Neural progenitor cell (in vitro differentiated cells): Measurements from ENCODE around the gene OR6A2. TPM values are rescaled to one million over a fixed set of nuclear protein-coding genes. Genes with fewer than 3 reads are reported as not detected.

Source experiments
- DNase-seq: peaks from one replicate; pipeline ENCODE4 v3.0.0-alpha.2; 2016; ENCODE audit warnings: low spot score
- H2AFZ ChIP-seq: fragments of 200-600 bp; sonication (generic); replicated peaks from 2 replicates; pipeline ENCODE4 v1.6.1; 2016; ENCODE audit warnings: antibody characterized with exemption
- H3F3A ChIP-seq: fragments of 200-600 bp; sonication (generic); 2 replicates; pipeline ENCODE4 v1.6.1; 2016; ENCODE audit warnings: antibody characterized with exemption, low read depth
- H3K27ac ChIP-seq: fragments of 200-600 bp; sonication (generic); 2 replicates; pipeline ENCODE4 v1.5.1; 2016; ENCODE audit warnings: mild to moderate bottlenecking
- H3K27me3 ChIP-seq: fragments of 200-600 bp; sonication (generic); 2 replicates; pipeline ENCODE4 v1.6.1; 2016; ENCODE audit warnings: mild to moderate bottlenecking, moderate library complexity
- H3K36me3 ChIP-seq: fragments of 200-600 bp; sonication (generic); 2 replicates; pipeline ENCODE4 v1.5.1; 2016
- H3K4me1 ChIP-seq: fragments of 200-600 bp; sonication (generic); 2 replicates; pipeline ENCODE4 v1.6.1; 2016; ENCODE audit warnings: mixed run types
- H3K4me2 ChIP-seq: fragments of 200-600 bp; sonication (generic); 2 replicates; pipeline ENCODE4 v1.6.1; 2016
- H3K4me3 ChIP-seq: fragments of 200-600 bp; sonication (generic); 2 replicates; pipeline ENCODE4 v1.5.1; 2016
- H3K79me2 ChIP-seq: fragments of 200-600 bp; sonication (generic); 2 replicates; pipeline ENCODE4 v1.6.1; 2016; ENCODE audit warnings: low read depth
- H3K9ac ChIP-seq: fragments of 200-600 bp; sonication (generic); 2 replicates; pipeline ENCODE4 v1.6.1; 2016
- H3K9me3 ChIP-seq: fragments of 200-600 bp; sonication (generic); 2 replicates; pipeline ENCODE4 v1.5.1; 2016; ENCODE audit warnings: low read depth
- H4K20me1 ChIP-seq: fragments of 200-600 bp; sonication (generic); 2 replicates; pipeline ENCODE4 v1.6.1; 2016; ENCODE audit warnings: low read depth
- H3K27ac Mint-ChIP-seq: 3 replicates; pipeline ENCODE4 v1.8.0; 2021; ENCODE audit warnings: mixed read lengths
- H3K27me3 Mint-ChIP-seq: 2 replicates; pipeline ENCODE4 v1.8.0; 2022; ENCODE audit warnings: low read depth, mild to moderate bottlenecking, inconsistent platforms, moderate library complexity, mixed read lengths; ENCODE audit not compliant: insufficient read depth
- H3K36me3 Mint-ChIP-seq: 3 replicates; pipeline ENCODE4 v1.8.0; 2021; ENCODE audit warnings: mixed read lengths
- H3K4me1 Mint-ChIP-seq: 3 replicates; pipeline ENCODE4 v1.8.0; 2021; ENCODE audit warnings: mixed read lengths
- H3K4me3 Mint-ChIP-seq: 3 replicates; pipeline ENCODE4 v1.8.0; 2021; ENCODE audit warnings: mild to moderate bottlenecking, moderate library complexity, mixed read lengths
- H3K9me3 Mint-ChIP-seq: 3 replicates; pipeline ENCODE4 v1.8.0; 2020; ENCODE audit warnings: mixed read lengths
- EZH2 ChIP-seq: fragments of 200-600 bp; sonication (generic); IDR thresholded peaks from 2 replicates; pipeline ENCODE4 v1.6.1; 2017; ENCODE audit warnings: antibody characterized with exemption, mild to moderate bottlenecking, moderate library complexity
- EZH2phosphoT487 ChIP-seq: fragments of 200-600 bp; sonication (generic); IDR thresholded peaks from 2 replicates; pipeline ENCODE4 v1.6.1; 2017; ENCODE audit warnings: antibody characterized with exemption
- total RNA-seq: library from RNA; depleted of rRNA; stranded (reverse); fragments of >200 nt; gene quantifications from 2 replicates; pipeline ENCODE4 v1.2.3, GENCODE V29; 2015; ENCODE audit warnings: low replicate concordance
- TF ChIP-seq, protein P1 (sequence below): fragments of 200-600 bp; sonication (generic); IDR thresholded peaks from 2 replicates; pipeline ENCODE4 v1.5.1; 2017; ENCODE audit warnings: antibody characterized with exemption, mild to moderate bottlenecking

OR6A2 gene
- total RNA-seq, 1 donor from 2014 or later: 0.36 TPM

DNA sequence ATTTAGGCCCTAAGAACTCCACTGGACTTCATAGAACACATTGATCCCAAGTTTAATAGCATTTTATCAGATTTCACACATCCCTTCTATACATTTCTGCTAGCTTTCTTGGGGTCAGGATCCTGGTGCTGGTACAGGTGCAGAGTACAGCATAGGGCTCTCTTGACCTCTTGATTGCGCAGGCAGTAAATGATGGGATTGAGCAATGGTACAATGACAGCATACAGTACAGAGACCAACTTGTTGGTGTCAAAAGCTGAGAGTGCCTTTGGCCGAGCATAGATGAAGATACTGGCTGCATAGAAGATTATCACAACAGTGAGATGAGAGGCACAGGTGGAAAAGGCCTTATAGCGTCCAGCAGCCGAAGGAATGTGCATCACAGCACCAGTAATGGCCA lies 4.8 kb downstream of the OR6A2 start:
- no peak overlapping the region for H3K4me3 ChIP-seq
- H3K27me3 Mint-ChIP-seq: peaks cover 2% of the 10 kb centered on the region
- H4K20me1 ChIP-seq: no peaks in the 10 kb centered on the region
- no peak overlapping the region for H3K27ac ChIP-seq
- H3K4me2 ChIP-seq: no peak overlapping the region
- no peaks in the 10 kb centered on the region for H3K27me3 ChIP-seq
- no peak overlapping the region for H2AFZ ChIP-seq
- H3K4me1 Mint-ChIP-seq: no peaks in the 10 kb centered on the region
- no peaks in the 10 kb centered on the region for H3F3A ChIP-seq
- H3K4me1 ChIP-seq: no peaks in the 10 kb centered on the region
- TF ChIP-seq EZH2 (no peak), EZH2phosphoT487 (no peak)
- TF ChIP-seq, protein P1, sequence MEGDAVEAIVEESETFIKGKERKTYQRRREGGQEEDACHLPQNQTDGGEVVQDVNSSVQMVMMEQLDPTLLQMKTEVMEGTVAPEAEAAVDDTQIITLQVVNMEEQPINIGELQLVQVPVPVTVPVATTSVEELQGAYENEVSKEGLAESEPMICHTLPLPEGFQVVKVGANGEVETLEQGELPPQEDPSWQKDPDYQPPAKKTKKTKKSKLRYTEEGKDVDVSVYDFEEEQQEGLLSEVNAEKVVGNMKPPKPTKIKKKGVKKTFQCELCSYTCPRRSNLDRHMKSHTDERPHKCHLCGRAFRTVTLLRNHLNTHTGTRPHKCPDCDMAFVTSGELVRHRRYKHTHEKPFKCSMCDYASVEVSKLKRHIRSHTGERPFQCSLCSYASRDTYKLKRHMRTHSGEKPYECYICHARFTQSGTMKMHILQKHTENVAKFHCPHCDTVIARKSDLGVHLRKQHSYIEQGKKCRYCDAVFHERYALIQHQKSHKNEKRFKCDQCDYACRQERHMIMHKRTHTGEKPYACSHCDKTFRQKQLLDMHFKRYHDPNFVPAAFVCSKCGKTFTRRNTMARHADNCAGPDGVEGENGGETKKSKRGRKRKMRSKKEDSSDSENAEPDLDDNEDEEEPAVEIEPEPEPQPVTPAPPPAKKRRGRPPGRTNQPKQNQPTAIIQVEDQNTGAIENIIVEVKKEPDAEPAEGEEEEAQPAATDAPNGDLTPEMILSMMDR: no peak
- no peak overlapping the region for H3K27ac Mint-ChIP-seq
- no peaks in the 10 kb centered on the region for H3K9me3 ChIP-seq
- H3K79me2 ChIP-seq: no peaks in the 10 kb centered on the region
- no peaks in the 10 kb centered on the region for H3K36me3 ChIP-seq
- no peak overlapping the region for H3K4me3 Mint-ChIP-seq
- H3K9me3 Mint-ChIP-seq: no peaks in the 10 kb centered on the region
- no peak for DNase-seq
- H3K9ac ChIP-seq: no peak overlapping the region
- no peaks in the 10 kb centered on the region for H3K36me3 Mint-ChIP-seq

DNA sequence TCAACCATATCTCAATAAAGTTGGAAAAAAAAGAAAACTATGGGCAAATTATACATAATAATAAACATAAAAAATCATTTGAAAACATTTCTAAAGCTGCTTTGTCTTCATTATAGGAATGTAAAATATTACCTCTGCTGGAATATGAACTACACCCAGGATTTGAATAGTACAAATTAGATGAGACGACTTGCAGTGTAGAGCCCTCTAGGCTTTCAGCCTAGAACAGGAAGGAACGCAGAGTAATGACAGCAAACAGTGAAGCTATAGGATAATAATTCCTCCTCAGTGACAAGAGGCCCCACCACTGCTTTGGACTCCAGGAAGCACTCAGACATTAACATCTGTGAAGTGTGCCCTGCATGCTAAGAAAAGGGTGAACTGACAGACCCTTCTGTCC lies 8.9 kb downstream of the OR6A2 start:
- H2AFZ ChIP-seq: no peak overlapping the region
- H3K4me2 ChIP-seq: no peak overlapping the region
- no peaks in the 10 kb centered on the region for H3K4me1 ChIP-seq
- Mint-ChIP-seq H3K4me3 (no peak overlapping the region), H3K4me1 (no peaks in the 10 kb centered on the region), H3K36me3 (no peaks in the 10 kb centered on the region), H3K27me3 (peaks cover 3% of the 10 kb centered on the region), H3K27ac (no peak overlapping the region), H3K9me3 (no peaks in the 10 kb centered on the region)
- H3K36me3 ChIP-seq: no peaks in the 10 kb centered on the region
- H3K27ac ChIP-seq: no peak overlapping the region
- H4K20me1 ChIP-seq: no peaks in the 10 kb centered on the region
- H3K79me2 ChIP-seq: no peaks in the 10 kb centered on the region
- H3K9ac ChIP-seq: no peak overlapping the region
- H3K4me3 ChIP-seq: no peak overlapping the region
- no peak for DNase-seq
- no peaks in the 10 kb centered on the region for H3K9me3 ChIP-seq
- TF ChIP-seq EZH2: no peak
- no peaks in the 10 kb centered on the region for H3K27me3 ChIP-seq
- H3F3A ChIP-seq: no peaks in the 10 kb centered on the region

DNA sequence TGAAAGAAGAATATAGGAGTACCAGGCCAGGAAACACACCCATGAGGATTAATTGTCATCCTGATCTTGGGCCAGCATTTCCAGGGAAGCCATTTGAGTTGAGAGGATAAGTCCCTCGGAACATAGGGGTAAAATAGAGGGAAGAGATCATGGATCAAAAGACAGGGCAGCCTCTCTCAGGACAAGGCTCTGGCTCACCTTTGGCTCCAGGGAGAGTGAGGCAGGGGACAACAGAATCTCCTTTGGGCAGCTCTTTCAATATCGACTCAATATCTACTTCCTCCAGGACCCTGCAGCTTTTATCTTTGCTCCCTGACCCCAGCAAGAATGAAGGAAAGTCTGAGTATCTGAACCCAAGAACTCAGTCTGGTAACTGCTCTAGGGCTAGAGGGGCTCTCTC lies 16.8 kb downstream of the OR6A2 start, which contains the start of gene OR2AG1:
OR2AG1 (plus strand) TSS at position 301 of the 400 bp plus-strand sequence. CDS start 2,018 bp downstream, outside the sequence.
- Histone ChIP-seq H3K4me3 (no peak within 1 kb of the TSS), H3K79me2 (no peaks in the 10 kb centered on the region), H3K9ac (no peak within 1 kb of the TSS), H2AFZ (no peak within 1 kb of the TSS), H3F3A (no peaks in the 10 kb centered on the region), H3K4me2 (no peak within 1 kb of the TSS), H3K4me1 (no peaks in the 10 kb centered on the region), H3K36me3 (no peaks in the 10 kb centered on the region), H3K27me3 (no peaks in the 10 kb centered on the region), H3K27ac (no peak within 1 kb of the TSS), H4K20me1 (no peaks in the 10 kb centered on the region), H3K9me3 (no peaks in the 10 kb centered on the region)
- TF ChIP-seq EZH2phosphoT487 (no peak), EZH2 (no peak)
- TF ChIP-seq, protein P1: no peak
- Mint-ChIP-seq H3K27me3 (peaks cover 3% of the 10 kb centered on the region), H3K9me3 (no peaks in the 10 kb centered on the region), H3K4me3 (no peak within 1 kb of the TSS), H3K4me1 (peaks cover 2% of the 10 kb centered on the region), H3K36me3 (no peaks in the 10 kb centered on the region), H3K27ac (no peak within 1 kb of the TSS)
- no peak for DNase-seq

DNA sequence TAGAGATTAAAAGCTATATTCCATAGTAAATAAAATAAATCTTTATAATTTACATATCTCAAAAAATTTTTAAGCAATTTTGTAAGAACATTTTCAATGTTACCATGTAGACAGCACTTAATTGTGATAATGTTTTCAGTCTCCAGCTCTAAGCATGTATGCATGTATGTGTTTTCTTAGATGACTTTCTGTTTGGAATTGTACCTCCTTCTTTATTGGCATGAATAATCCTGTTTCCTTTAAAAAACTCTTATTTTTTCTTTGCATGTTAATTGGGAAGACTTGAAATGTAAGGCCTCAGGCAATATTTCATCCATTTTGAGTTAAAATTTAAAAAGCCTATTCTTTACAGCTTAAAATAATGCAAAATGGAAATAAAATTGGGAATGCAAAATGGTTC lies 18.7 kb downstream of the OR6A2 start:
- no peak for DNase-seq
- Histone ChIP-seq H3K27ac (no peak overlapping the region), H3K36me3 (no peaks in the 10 kb centered on the region), H3K27me3 (no peaks in the 10 kb centered on the region), H3K9ac (no peak overlapping the region), H3K79me2 (no peaks in the 10 kb centered on the region), H3F3A (no peaks in the 10 kb centered on the region), H3K4me3 (no peak overlapping the region), H3K4me2 (no peak overlapping the region), H2AFZ (no peak overlapping the region), H3K4me1 (no peaks in the 10 kb centered on the region), H4K20me1 (no peaks in the 10 kb centered on the region), H3K9me3 (no peaks in the 10 kb centered on the region)
- TF ChIP-seq, protein P1: no peak
- TF ChIP-seq EZH2: no peak
- TF ChIP-seq EZH2phosphoT487: no peak
- Mint-ChIP-seq H3K27ac (no peak overlapping the region), H3K4me1 (peaks cover 2% of the 10 kb centered on the region), H3K9me3 (no peaks in the 10 kb centered on the region), H3K4me3 (no peak overlapping the region), H3K27me3 (peaks cover 3% of the 10 kb centered on the region), H3K36me3 (no peaks in the 10 kb centered on the region)
